ENCODE measurements around the gene OR8U1. TPM values are rescaled to one million over a fixed set of nuclear protein-coding genes. Genes with fewer than 3 reads are reported as not detected.

Gene OR8U1
- total RNA-seq, 1 donor from 2014 or later = not detected

DNA sequence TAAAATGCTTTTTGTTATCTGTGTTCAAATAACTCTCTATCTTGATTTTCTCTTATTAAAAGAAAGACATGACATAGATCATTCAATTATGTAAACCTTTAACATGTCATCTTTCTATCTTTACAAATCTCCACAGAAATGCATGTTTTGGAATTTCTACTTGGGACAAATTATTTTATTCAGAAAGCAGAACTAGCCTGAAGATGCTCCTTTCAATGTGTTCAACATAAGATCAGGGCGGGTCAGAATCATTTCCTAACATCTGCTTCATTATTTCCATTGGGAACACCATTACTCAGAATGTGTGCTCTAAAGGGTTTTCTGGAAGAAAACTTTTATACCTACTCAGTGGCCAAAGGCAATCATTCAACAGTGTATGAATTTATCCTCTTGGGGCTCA is 37.0 kb downstream of the OR8U1 start, which contains the start of gene OR5AL1:
Gene OR5AL1, plus strand, starts transcription at position 301 of the 400 bp plus-strand sequence.
- Histone ChIP-seq H3K36me3 (ENCODE audit: control insufficient read depth, insufficient read depth, low read length) (no peaks in the 10 kb centered on the region), H3K4me3 (ENCODE audit: low read depth, low read length) (no peak within 1 kb of the TSS), H3K27me3 (ENCODE audit: control insufficient read depth, insufficient read depth, low read length) (no peaks in the 10 kb centered on the region)
- TF ChIP-seq, protein P1, sequence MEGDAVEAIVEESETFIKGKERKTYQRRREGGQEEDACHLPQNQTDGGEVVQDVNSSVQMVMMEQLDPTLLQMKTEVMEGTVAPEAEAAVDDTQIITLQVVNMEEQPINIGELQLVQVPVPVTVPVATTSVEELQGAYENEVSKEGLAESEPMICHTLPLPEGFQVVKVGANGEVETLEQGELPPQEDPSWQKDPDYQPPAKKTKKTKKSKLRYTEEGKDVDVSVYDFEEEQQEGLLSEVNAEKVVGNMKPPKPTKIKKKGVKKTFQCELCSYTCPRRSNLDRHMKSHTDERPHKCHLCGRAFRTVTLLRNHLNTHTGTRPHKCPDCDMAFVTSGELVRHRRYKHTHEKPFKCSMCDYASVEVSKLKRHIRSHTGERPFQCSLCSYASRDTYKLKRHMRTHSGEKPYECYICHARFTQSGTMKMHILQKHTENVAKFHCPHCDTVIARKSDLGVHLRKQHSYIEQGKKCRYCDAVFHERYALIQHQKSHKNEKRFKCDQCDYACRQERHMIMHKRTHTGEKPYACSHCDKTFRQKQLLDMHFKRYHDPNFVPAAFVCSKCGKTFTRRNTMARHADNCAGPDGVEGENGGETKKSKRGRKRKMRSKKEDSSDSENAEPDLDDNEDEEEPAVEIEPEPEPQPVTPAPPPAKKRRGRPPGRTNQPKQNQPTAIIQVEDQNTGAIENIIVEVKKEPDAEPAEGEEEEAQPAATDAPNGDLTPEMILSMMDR (IDR thresholded peaks at IDR 0.05; ENCODE audit: insufficient read depth, low read length, poor library complexity, severe bottlenecking) = no peak
- no peak for DNase-seq (ENCODE audit: low read depth)

Other genes with a start within 250 kb of the OR8U1 start
- not detected in 2 replicates for gene OR8J3, start 235.4 kb upstream of the OR8U1 start, total RNA-seq
- gene OR8K5, start 215.3 kb upstream of the OR8U1 start, total RNA-seq = not detected in 2 replicates
- gene OR5J2, start 199.0 kb upstream of the OR8U1 start, total RNA-seq = not detected in 2 replicates
- not detected in 2 replicates for gene OR5T2, start 141.4 kb upstream of the OR8U1 start, total RNA-seq
- gene OR5T3, start 123.4 kb upstream of the OR8U1 start, total RNA-seq = not detected in 2 replicates
- not detected in 2 replicates for gene OR5T1, start 101.5 kb upstream of the OR8U1 start, total RNA-seq
- gene OR8H1, start 83.4 kb upstream of the OR8U1 start, total RNA-seq = not detected in 2 replicates
- not detected in 2 replicates for gene OR8K3, start 60.5 kb upstream of the OR8U1 start, total RNA-seq
- not detected in 2 replicates for gene OR8K1, start 29.6 kb upstream of the OR8U1 start, total RNA-seq
- not detected in 2 replicates for gene OR8J1, start 21.3 kb upstream of the OR8U1 start, total RNA-seq
- not detected in 2 replicates for gene OR5AL1, start 37.1 kb downstream of the OR8U1 start, total RNA-seq
- not detected in 2 replicates for gene OR5M3, start 97.7 kb downstream of the OR8U1 start, total RNA-seq
- not detected in 2 replicates for gene OR5M8, start 115.7 kb downstream of the OR8U1 start, total RNA-seq
- not detected in 2 replicates for gene OR5M11, start 167.6 kb downstream of the OR8U1 start, total RNA-seq
- not detected in 2 replicates for gene OR5M10, start 202.1 kb downstream of the OR8U1 start, total RNA-seq
- 0.21 TPM in 1 of 2 replicates, not detected in the other for gene OR5M1, start 239.2 kb downstream of the OR8U1 start, total RNA-seq